Mesendoderm (in vitro differentiated cells): ENCODE data around the gene TACC3.

Source experiments
- DNase-seq: peaks from one replicate; pipeline ENCODE4 v3.0.0; 2013
- H2AK5ac ChIP-seq: 2 replicates; pipeline ENCODE4 v1.6.1; 2013; ENCODE audit warnings: low read length, inconsistent platforms
- H2BK120ac ChIP-seq: 2 replicates; pipeline ENCODE4 v1.6.1; 2013; ENCODE audit warnings: low read depth, mild to moderate bottlenecking, low read length, moderate library complexity, mixed read lengths
- H2BK15ac ChIP-seq: replicated peaks from 2 replicates; pipeline ENCODE4 v1.6.1; 2013; ENCODE audit warnings: low read depth, mild to moderate bottlenecking, moderate library complexity
- H2BK5ac ChIP-seq: 2 replicates; pipeline ENCODE4 v1.6.1; 2013; ENCODE audit warnings: low read length, inconsistent platforms
- H3K18ac ChIP-seq: 2 replicates; pipeline ENCODE4 v1.6.1; 2013; ENCODE audit warnings: mild to moderate bottlenecking, low read length, mixed read lengths
- H3K23ac ChIP-seq: one replicate; pipeline ENCODE4 v1.6.1; 2013; ENCODE audit warnings: low read length
- H3K27ac ChIP-seq: 2 replicates; pipeline ENCODE4 v1.5.1; 2013; ENCODE audit warnings: low read depth, mild to moderate bottlenecking, inconsistent platforms, low read length, moderate library complexity
- H3K27me3 ChIP-seq: 2 replicates; pipeline ENCODE4 v1.6.1; 2013; ENCODE audit warnings: low read length, control low read depth, mild to moderate bottlenecking, inconsistent platforms; ENCODE audit not compliant: insufficient read depth, poor library complexity
- H3K36me3 ChIP-seq: 2 replicates; pipeline ENCODE4 v1.6.1; 2013; ENCODE audit warnings: low read length, inconsistent platforms; ENCODE audit not compliant: control insufficient read depth, insufficient read depth
- H3K4ac ChIP-seq: one replicate; pipeline ENCODE4 v1.6.1; 2013; ENCODE audit warnings: low read depth, mild to moderate bottlenecking, low read length, moderate library complexity
- H3K4me1 ChIP-seq: 2 replicates; pipeline ENCODE4 v1.6.1; 2013; ENCODE audit warnings: low read depth, low read length, inconsistent platforms; ENCODE audit not compliant: control insufficient read depth
- H3K4me2 ChIP-seq: 2 replicates; pipeline ENCODE4 v1.6.1; 2013; ENCODE audit warnings: low read length
- H3K4me3 ChIP-seq: 2 replicates; pipeline ENCODE4 v1.5.1; 2013; ENCODE audit warnings: mild to moderate bottlenecking, low read length
- H3K56ac ChIP-seq: one replicate; pipeline ENCODE4 v1.6.1; 2013; ENCODE audit warnings: low read length
- H3K79me1 ChIP-seq: 2 replicates; pipeline ENCODE4 v1.6.1; 2013; ENCODE audit warnings: low read length, inconsistent platforms
- H3K79me2 ChIP-seq: 2 replicates; pipeline ENCODE4 v1.6.1; 2013; ENCODE audit warnings: mild to moderate bottlenecking, low read length; ENCODE audit not compliant: control insufficient read depth, insufficient read depth
- H3K9ac ChIP-seq: 2 replicates; pipeline ENCODE4 v1.6.1; 2013; ENCODE audit warnings: low read length, inconsistent platforms
- H4K5ac ChIP-seq: one replicate; pipeline ENCODE4 v1.6.1; 2013; ENCODE audit warnings: low read length
- H4K8ac ChIP-seq: one replicate; pipeline ENCODE4 v1.6.1; 2013; ENCODE audit warnings: low read depth, mild to moderate bottlenecking, control low read depth, low read length, moderate library complexity
- WGBS: extraction: QIAGEN DNeasy Blood & Tissue Kit; methylation state at CpG from one replicate; pipeline ENCODE4 v1.1.7; 2013; ENCODE audit warnings: low lambda C conversion rate, missing lambda C conversion rate; ENCODE audit not compliant: insufficient coverage; ENCODE audit errors: extremely low coverage; 5-methylcytosine and 5-hydroxymethylcytosine counted together

TACC3 gene

DNA sequence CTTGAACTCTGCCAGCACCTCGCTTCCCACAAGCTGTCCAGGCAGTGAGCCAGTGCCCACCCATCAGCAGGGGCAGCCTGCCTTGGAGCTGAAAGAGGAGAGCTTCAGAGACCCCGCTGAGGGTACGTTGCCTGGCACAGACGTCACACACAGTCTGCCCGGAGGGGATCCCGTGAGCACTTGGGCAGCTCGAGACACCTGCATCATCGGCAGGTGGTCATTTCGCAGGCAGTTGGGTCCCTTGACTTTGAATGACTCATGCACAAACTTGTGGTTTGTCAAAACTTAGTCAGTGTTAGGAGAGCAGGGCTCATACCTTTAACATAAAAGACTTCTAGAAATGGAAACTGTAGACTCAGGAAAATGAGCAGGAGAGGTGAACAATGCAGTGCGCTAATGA lies 9.9 kb downstream of the TACC3 start:
- Histone ChIP-seq H3K23ac (no peak overlapping the region), H3K18ac (no peak overlapping the region), H3K4me1 (no peaks in the 10 kb centered on the region), H2BK5ac (no peak overlapping the region), H3K79me2 (peaks cover 2% of the 10 kb centered on the region), H3K79me1 (peaks cover 9% of the 10 kb centered on the region), H3K4me2 (no peak overlapping the region), H2BK15ac (no peak overlapping the region), H4K8ac (no peak overlapping the region), H3K4me3 (no peak overlapping the region), H2BK120ac (no peak overlapping the region), H3K9ac (no peak overlapping the region), H4K5ac (no peak overlapping the region), H3K27ac (no peak overlapping the region), H3K56ac (no peak overlapping the region), H3K4ac (no peak overlapping the region), H2AK5ac (no peak overlapping the region), H3K36me3 (peaks cover 32% of the 10 kb centered on the region), H3K27me3 (no peaks in the 10 kb centered on the region)
- DNase-seq, result no peak
- no CpG with 5 or more reads among the region's 10 CpGs for WGBS

DNA sequence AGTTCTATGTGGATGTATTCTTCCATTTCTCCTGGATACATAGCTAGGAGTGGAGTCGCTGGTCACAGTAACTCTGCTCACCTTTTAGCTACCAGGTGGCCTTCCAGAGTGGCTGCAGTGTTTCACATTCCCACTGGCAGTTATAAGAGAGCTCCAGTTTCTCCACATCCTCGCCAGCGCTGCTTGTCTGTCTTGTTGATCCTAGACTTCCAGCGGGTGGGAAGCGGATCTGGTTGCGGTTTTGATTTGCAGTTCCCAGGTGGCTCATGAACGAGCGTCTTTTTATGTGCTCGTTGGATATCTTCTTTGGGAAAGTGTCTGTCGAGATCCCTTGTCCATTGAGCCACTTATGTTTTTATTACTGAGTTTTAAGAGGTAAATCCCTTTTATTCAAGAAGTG lies 11.6 kb downstream of the TACC3 start:
- no peak overlapping the region for H3K27ac ChIP-seq
- peaks cover 46% of the 10 kb centered on the region for H3K36me3 ChIP-seq
- no peak overlapping the region for H3K23ac ChIP-seq
- H2AK5ac ChIP-seq, result no peak overlapping the region
- DNase-seq, result no peak
- H3K79me2 ChIP-seq, result peaks cover 2% of the 10 kb centered on the region
- H3K4me3 ChIP-seq, result no peak overlapping the region
- no peak overlapping the region for H4K5ac ChIP-seq
- peaks cover 8% of the 10 kb centered on the region for H3K79me1 ChIP-seq
- WGBS, result no CpG with 5 or more reads among the region's 10 CpGs
- H2BK5ac ChIP-seq, result no peak overlapping the region
- no peak overlapping the region for H3K9ac ChIP-seq
- no peak overlapping the region for H3K4me2 ChIP-seq
- H3K56ac ChIP-seq, result no peak overlapping the region
- no peak overlapping the region for H3K18ac ChIP-seq
- H2BK15ac ChIP-seq, result no peak overlapping the region
- no peaks in the 10 kb centered on the region for H3K27me3 ChIP-seq
- no peaks in the 10 kb centered on the region for H3K4me1 ChIP-seq
- H4K8ac ChIP-seq, result no peak overlapping the region
- H3K4ac ChIP-seq, result no peak overlapping the region
- H2BK120ac ChIP-seq, result no peak overlapping the region

GRCh38 chr4:1735215-1735614 lies 13.9 kb downstream of the TACC3 start:
- H3K36me3 ChIP-seq, result peaks cover 50% of the 10 kb centered on the region

GRCh38 chr4:1736812-1737211 lies 15.5 kb downstream of the TACC3 start:
- Histone ChIP-seq H3K4me3 (peak overlapping the region; percentile 11), H2BK120ac (no peak overlapping the region), H3K4me1 (no peaks in the 10 kb centered on the region), H3K18ac (no peak overlapping the region), H3K4me2 (no peak overlapping the region), H3K36me3 (peaks cover 50% of the 10 kb centered on the region), H3K4ac (no peak overlapping the region), H2AK5ac (no peak overlapping the region), H2BK15ac (no peak overlapping the region), H3K27ac (no peak overlapping the region), H3K27me3 (no peaks in the 10 kb centered on the region), H2BK5ac (no peak overlapping the region), H4K5ac (no peak overlapping the region), H3K56ac (no peak overlapping the region), H3K23ac (no peak overlapping the region), H3K79me1 (peaks cover 2% of the 10 kb centered on the region), H3K79me2 (no peaks in the 10 kb centered on the region), H4K8ac (no peak overlapping the region), H3K9ac (no peak overlapping the region)
- DNase-seq, result no peak
- WGBS, result no CpG with 5 or more reads among the region's 13 CpGs

More at GRCh38 chr4:1735215-1735614, 13.9 kb downstream of the TACC3 start:
- peaks cover 2% of the 10 kb centered on the region for H3K79me2 ChIP-seq
- H3K4ac ChIP-seq, result no peak overlapping the region
- no peak overlapping the region for H3K4me2 ChIP-seq
- no peak overlapping the region for H3K18ac ChIP-seq
- H4K5ac ChIP-seq, result no peak overlapping the region
- H3K23ac ChIP-seq, result no peak overlapping the region
- no peak overlapping the region for H2BK15ac ChIP-seq
- WGBS, result no CpG with 5 or more reads among the region's 20 CpGs
- no peak overlapping the region for H2AK5ac ChIP-seq
- no peak overlapping the region for H3K9ac ChIP-seq
- H3K4me1 ChIP-seq, result no peaks in the 10 kb centered on the region
- no peak overlapping the region for H3K4me3 ChIP-seq
- H2BK120ac ChIP-seq, result no peak overlapping the region
- no peak overlapping the region for H4K8ac ChIP-seq
- H3K79me1 ChIP-seq, result peaks cover 8% of the 10 kb centered on the region
- H3K27ac ChIP-seq, result no peak overlapping the region
- no peak for DNase-seq
- no peak overlapping the region for H3K56ac ChIP-seq
- no peak overlapping the region for H2BK5ac ChIP-seq
- H3K27me3 ChIP-seq, result no peaks in the 10 kb centered on the region

DNA sequence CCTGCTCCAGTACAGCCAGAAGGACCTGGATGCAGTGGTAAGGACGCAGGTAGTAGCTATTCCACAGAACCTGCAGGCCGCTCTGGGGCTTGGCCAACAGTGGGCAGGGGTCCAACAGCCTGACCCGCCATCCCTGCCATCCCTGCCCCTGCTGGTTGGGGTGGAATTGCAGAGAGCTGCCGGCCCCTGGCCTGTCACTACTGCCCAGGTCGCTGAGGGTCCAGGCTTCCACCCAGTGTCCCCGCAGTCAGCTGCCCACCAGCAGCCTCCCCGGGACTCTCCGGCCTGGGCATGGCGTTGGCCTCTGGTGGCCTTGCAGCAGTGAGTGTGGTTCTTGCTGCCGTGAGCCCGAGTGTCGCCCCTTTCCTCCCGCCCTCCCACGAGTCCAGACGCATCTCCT lies 16.3 kb downstream of the TACC3 start:
- H3K4me2 ChIP-seq, result no peak overlapping the region
- H3K27ac ChIP-seq, result no peak overlapping the region
- no peaks in the 10 kb centered on the region for H3K79me2 ChIP-seq
- no CpG with 5 or more reads among the region's 15 CpGs for WGBS
- H3K36me3 ChIP-seq, result peaks cover 49% of the 10 kb centered on the region
- H2BK15ac ChIP-seq, result no peak overlapping the region
- H3K4me3 ChIP-seq, result no peak overlapping the region
- H2BK5ac ChIP-seq, result no peak overlapping the region
- H2BK120ac ChIP-seq, result no peak overlapping the region
- no peak overlapping the region for H4K5ac ChIP-seq
- H3K4me1 ChIP-seq, result no peaks in the 10 kb centered on the region
- no peak overlapping the region for H2AK5ac ChIP-seq
- DNase-seq, result no peak
- no peak overlapping the region for H3K4ac ChIP-seq
- H3K23ac ChIP-seq, result no peak overlapping the region
- no peaks in the 10 kb centered on the region for H3K79me1 ChIP-seq
- no peaks in the 10 kb centered on the region for H3K27me3 ChIP-seq
- H3K18ac ChIP-seq, result no peak overlapping the region
- H4K8ac ChIP-seq, result no peak overlapping the region
- no peak overlapping the region for H3K9ac ChIP-seq
- H3K56ac ChIP-seq, result no peak overlapping the region

GRCh38 chr4:1738410-1738809 lies 17.1 kb downstream of the TACC3 start:
- DNase-seq, result no peak
- no peak overlapping the region for H2BK15ac ChIP-seq
- H3K18ac ChIP-seq, result no peak overlapping the region
- no peak overlapping the region for H3K56ac ChIP-seq
- H3K27me3 ChIP-seq, result no peaks in the 10 kb centered on the region
- peaks cover 46% of the 10 kb centered on the region for H3K36me3 ChIP-seq
- no CpG with 5 or more reads among the region's 4 CpGs for WGBS
- no peak overlapping the region for H3K9ac ChIP-seq
- H3K79me2 ChIP-seq, result no peaks in the 10 kb centered on the region
- H3K27ac ChIP-seq, result no peak overlapping the region
- H2BK5ac ChIP-seq, result no peak overlapping the region
- H2BK120ac ChIP-seq, result no peak overlapping the region
- H3K79me1 ChIP-seq, result no peaks in the 10 kb centered on the region
- H3K23ac ChIP-seq, result no peak overlapping the region
- no peaks in the 10 kb centered on the region for H3K4me1 ChIP-seq
- no peak overlapping the region for H3K4ac ChIP-seq
- no peak overlapping the region for H2AK5ac ChIP-seq
- H4K8ac ChIP-seq, result no peak overlapping the region
- no peak overlapping the region for H4K5ac ChIP-seq
- H3K4me2 ChIP-seq, result no peak overlapping the region
- peak overlapping the region; percentile 17 for H3K4me3 ChIP-seq
